ENCODE results near the gene SRD5A1.

Gene SRD5A1

GRCh38 chr5:6714226-6715041, 81.2 kb downstream of the SRD5A1 start:
- DNase-seq = peak; percentile 36

- DNase-seq = no peak
These were observed 82.0 kb downstream of the SRD5A1 start for GRCh38 chr5:6715271-6715670.

DNA sequence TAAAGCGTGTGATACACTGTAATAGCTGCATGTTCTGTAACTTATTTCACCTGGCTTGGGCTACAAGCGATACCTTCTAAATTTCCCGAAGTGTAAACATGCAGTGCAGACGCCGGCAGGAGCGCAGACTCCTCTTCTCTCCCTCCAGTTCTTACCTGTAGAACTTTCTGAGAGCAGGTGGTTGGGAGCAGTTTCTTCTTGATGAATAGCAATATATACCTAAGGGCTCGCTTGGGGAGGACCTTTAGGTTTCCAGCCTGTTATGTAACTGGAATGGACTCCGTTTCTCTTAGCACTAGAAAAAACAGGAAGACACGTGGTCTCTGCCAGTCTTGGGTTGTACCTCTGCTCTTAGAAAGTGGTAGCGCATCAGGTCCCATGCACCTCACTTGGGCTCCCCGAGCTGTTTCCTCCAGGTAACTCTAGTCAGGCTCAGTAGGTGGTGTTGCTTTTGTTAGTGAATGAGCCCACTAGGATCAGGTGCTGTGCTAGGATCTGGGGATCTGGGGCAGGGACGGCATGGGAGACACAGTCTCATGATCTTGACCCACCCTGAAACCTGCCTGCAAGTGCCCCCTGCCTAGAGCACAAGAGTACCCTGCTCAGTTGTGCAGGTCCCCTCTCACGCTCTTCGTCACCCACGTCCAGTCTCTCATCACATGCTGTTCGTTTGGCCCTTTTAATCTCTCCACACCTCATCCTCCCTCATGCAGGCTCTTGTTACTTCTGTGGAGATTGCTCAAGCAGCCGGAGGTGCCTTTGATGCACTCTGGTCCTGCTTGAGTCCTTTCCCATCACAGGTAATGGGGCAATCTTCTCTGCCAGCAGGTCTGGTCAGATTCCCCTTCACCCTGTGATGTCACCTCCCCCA, 82.8 kb downstream of the SRD5A1 start:
- no peak for DNase-seq

GRCh38 chr5:6716629-6717149, 83.4 kb downstream of the SRD5A1 start:
- no peak for DNase-seq

- DNase-seq = no peak
These were observed 84.0 kb downstream of the SRD5A1 start for GRCh38 chr5:6717247-6717646.

- no peak for DNase-seq
These were observed 84.4 kb downstream of the SRD5A1 start for GRCh38 chr5:6717687-6718086.

DNA sequence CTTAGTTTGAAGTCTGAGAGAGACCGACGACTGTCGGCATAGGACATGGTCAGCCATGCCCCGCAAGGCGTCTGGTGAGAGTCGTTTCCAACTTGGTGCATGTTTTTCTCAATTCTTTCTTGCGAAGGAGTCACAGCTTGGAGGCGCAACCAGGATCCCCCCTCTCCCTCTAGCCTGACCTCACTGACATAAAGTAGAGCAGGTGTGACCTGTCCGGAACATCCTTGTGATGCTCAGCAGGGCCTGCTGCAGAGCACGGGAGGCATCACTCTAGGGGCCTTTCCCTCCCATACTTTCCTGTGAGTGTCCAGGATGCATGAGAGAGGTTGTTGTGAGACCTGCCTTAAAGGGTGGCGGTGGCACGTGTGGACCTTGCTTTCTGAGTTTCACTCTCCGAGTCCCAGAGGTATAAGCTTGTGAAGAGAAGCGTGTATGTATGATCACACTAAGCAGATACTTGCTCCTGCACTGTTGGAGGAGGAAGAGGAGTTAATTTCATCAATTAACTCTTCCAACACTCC, 85.0 kb downstream of the SRD5A1 start:
- no peak for DNase-seq

- no peak for DNase-seq
These were observed 85.5 kb downstream of the SRD5A1 start for GRCh38 chr5:6718718-6719117.

DNA sequence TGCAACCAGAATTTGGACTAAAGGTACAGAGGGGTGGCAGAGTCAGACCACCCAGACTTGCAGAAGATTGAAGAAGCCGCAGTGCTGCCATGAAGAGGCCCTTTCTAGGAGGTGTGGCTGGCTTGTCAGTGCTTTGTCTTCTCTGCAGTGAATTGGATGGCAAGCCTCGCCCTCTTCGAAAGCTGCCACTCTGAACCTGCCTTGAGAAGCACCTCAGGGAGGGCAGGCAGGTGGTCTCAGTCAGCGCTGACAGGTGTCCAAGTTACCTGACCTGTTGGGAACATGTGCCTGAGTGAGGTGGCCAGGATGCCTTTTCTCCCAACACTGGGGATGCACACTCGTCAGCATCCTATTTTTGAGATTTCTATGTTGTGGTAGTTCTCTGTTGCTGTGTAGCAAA, 86.2 kb downstream of the SRD5A1 start:
- DNase-seq = no peak

GRCh38 chr5:6719896-6720560, 86.8 kb downstream of the SRD5A1 start:
- no peak for DNase-seq

DNA sequence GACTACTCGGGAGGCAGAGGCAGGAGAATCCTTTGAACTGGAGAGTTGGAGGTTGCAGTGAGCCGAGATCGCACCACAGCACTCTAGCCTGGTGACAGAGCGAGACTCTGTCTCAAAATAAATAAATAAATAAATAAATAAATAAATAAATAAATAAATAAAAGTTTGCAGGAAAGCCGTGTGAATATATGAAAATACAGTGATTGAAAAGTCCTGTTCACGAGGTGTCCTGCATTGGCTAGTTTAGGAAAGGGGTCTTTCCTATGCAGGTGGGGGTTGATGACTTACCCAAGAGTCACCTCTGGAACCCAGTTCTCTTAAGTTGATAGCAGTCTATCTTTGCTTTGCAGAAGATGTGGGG, 87.3 kb downstream of the SRD5A1 start:
- DNase-seq = no peak

- no peak for DNase-seq
These were observed 88.2 kb downstream of the SRD5A1 start for GRCh38 chr5:6721442-6721841.

DNA sequence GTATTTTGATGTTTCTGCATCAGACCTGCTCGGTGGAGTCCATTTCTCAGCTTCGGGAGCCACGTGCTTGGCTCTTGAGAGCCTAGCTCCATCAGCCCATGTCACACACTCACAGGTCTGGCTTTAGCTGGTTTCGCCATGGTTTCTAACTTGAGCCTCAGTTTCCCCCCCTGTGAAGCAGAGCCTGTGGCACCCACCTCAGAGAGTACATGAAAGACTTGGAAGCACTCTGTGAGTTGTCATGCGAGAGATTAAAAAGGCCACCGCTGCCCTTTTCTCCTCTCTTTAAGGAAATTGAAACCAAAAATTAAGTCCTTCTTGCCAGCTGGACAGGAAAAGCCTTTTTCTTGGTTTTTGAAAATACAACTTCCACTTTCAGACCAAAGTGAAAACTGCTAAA, 88.8 kb downstream of the SRD5A1 start:
- no peak for DNase-seq

GRCh38 chr5:6723122-6723815, 90.0 kb downstream of the SRD5A1 start:
- DNase-seq = no peak

DNA sequence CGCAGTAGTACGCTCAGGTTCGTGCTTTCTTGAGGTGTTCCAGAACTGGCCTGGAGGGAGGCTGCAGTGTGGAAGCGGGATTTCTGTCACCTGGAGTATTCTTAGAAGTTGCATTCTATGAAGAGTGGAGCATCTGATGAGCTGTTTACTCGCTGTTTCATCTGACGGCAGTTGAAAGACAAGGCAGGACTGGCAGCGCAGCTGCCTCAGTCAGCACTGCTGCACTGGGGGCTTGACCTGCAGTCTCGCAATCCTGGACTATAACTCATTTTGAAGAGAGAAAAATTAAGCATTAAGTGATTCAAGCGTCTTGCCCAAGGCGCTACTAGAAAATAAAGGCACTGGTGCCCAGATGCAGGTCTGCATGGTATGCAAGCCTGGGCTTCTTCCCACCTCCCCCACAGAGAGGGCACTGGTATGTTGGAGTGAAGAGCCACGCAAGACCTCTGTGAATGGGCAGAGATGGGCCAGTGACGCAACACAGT, 90.6 kb downstream of the SRD5A1 start:
- no peak for DNase-seq
